Neural cell (in vitro differentiated cells): Measurements from ENCODE around the gene TSHR. TPM values are rescaled to one million over a fixed set of nuclear protein-coding genes. Genes with fewer than 3 reads are reported as not detected.

Source experiments
- H2AFZ ChIP-seq: fragments of 200-600, 300-800 bp; sonication (generic), shearing (Covaris generic); 2 replicates; pipeline ENCODE4 v1.6.0; 2014; ENCODE audit warnings: low read depth, mild to moderate bottlenecking, antibody characterized with exemption, low read length, moderate library complexity
- H3F3A ChIP-seq: fragments of 200-600 bp; shearing (Covaris generic); 2 replicates; pipeline ENCODE4 v1.6.1; 2016; ENCODE audit warnings: mild to moderate bottlenecking, moderate library complexity, mixed read lengths, antibody characterized with exemption, low read length; ENCODE audit not compliant: insufficient read depth, poor library complexity, severe bottlenecking
- H3K27ac ChIP-seq: fragments of 200-600, 300-800 bp; sonication (generic), shearing (Covaris generic); 2 replicates; pipeline ENCODE4 v1.5.1; 2014; ENCODE audit warnings: mild to moderate bottlenecking, low read length, moderate library complexity
- H3K27me3 ChIP-seq: fragments of 300-800, 200-600 bp; sonication (generic), shearing (Covaris generic); 2 replicates; pipeline ENCODE4 v1.6.0; 2014; ENCODE audit warnings: mild to moderate bottlenecking, low read depth, low read length, moderate library complexity; ENCODE audit not compliant: insufficient read depth
- H3K36me3 ChIP-seq: fragments of 300-800, 200-600 bp; sonication (generic), shearing (Covaris generic); 2 replicates; pipeline ENCODE4 v1.5.1; 2014; ENCODE audit warnings: mild to moderate bottlenecking, antibody characterized with exemption, low read length, moderate library complexity; ENCODE audit not compliant: insufficient read depth
- H3K4me2 ChIP-seq: fragments of 300-800, 200-600 bp; sonication (generic), shearing (Covaris generic); 2 replicates; pipeline ENCODE4 v1.6.0; 2014; ENCODE audit warnings: mild to moderate bottlenecking, low read length
- H3K4me3 ChIP-seq: fragments of 300-800, 200-600 bp; sonication (generic), shearing (Covaris generic); 2 replicates; pipeline ENCODE4 v1.5.1; 2014; ENCODE audit warnings: mild to moderate bottlenecking, low read length, moderate library complexity
- H3K79me2 ChIP-seq: fragments of 200-600 bp; shearing (Covaris generic); replicated peaks from 2 replicates; pipeline ENCODE4 v1.6.0; 2014; ENCODE audit warnings: mild to moderate bottlenecking, low read length, moderate library complexity; ENCODE audit not compliant: insufficient read depth
- H3K9ac ChIP-seq: fragments of 300-800, 200-600 bp; sonication (generic), shearing (Covaris generic); 2 replicates; pipeline ENCODE4 v1.6.1; 2016; ENCODE audit warnings: mild to moderate bottlenecking, low read length, mixed read lengths
- H3K9me2 ChIP-seq: fragments of 200-600 bp; shearing (Covaris generic); 2 replicates; pipeline ENCODE4 v1.6.1; 2016; ENCODE audit warnings: mild to moderate bottlenecking, low read length, mixed read lengths; ENCODE audit not compliant: insufficient read depth
- H3K9me3 ChIP-seq: fragments of 200-600, 300-800 bp; sonication (generic), shearing (Covaris generic); 2 replicates; pipeline ENCODE4 v1.6.1; 2016; ENCODE audit warnings: mild to moderate bottlenecking, mixed run types, low read length, moderate library complexity, mixed read lengths
- H4K20me1 ChIP-seq: fragments of 200-600 bp; shearing (Covaris generic); 2 replicates; pipeline ENCODE4 v1.6.1; 2016; ENCODE audit warnings: mild to moderate bottlenecking, mixed run types; ENCODE audit not compliant: insufficient read depth
- EP300 ChIP-seq: fragments of 450-650 bp; conservative IDR thresholded peaks from 2 replicates; pipeline ENCODE4 v1.6.1; 2014; ENCODE audit warnings: antibody characterized with exemption, mild to moderate bottlenecking, moderate library complexity; ENCODE audit not compliant: poor library complexity, severe bottlenecking
- EZH2 ChIP-seq: fragments of 200-600, 300-800 bp; shearing (Covaris generic), sonication (generic); IDR thresholded peaks from 2 replicates; pipeline ENCODE4 v1.6.1; 2014; ENCODE audit warnings: antibody characterized with exemption, low read length, borderline replicate concordance, mild to moderate bottlenecking; ENCODE audit not compliant: insufficient read depth, poor library complexity, severe bottlenecking
- MXI1 ChIP-seq: fragments of 450-650 bp; conservative IDR thresholded peaks from 2 replicates; pipeline ENCODE4 v1.6.1; 2014; ENCODE audit warnings: antibody characterized with exemption, mild to moderate bottlenecking; ENCODE audit not compliant: poor library complexity, severe bottlenecking
- POLR2AphosphoS5 ChIP-seq: IDR thresholded peaks from 2 replicates; pipeline ENCODE4 v1.6.1; 2012
- RAD21 ChIP-seq: fragments of 450-650 bp; conservative IDR thresholded peaks from 2 replicates; pipeline ENCODE4 v1.6.1; 2014; ENCODE audit warnings: antibody characterized with exemption, mild to moderate bottlenecking, moderate library complexity
- SMC3 ChIP-seq: fragments of 450-650 bp; conservative IDR thresholded peaks from 2 replicates; pipeline ENCODE4 v1.6.1; 2014; ENCODE audit warnings: antibody characterized with exemption, mild to moderate bottlenecking, moderate library complexity; ENCODE audit not compliant: poor library complexity
- TAF1 ChIP-seq: IDR thresholded peaks from 2 replicates; pipeline ENCODE4 v1.6.1; 2012; ENCODE audit warnings: low read depth
- polyA plus RNA-seq: library from polyadenylated mRNA; depleted of rRNA; stranded (reverse); fragments of >200 nt; gene quantifications from 2 replicates; pipeline ENCODE4 v1.2.3, GENCODE V29; 2014
- TF ChIP-seq, protein P1 (sequence below): IDR thresholded peaks from 2 replicates; pipeline ENCODE4 v1.6.1; 2012; ENCODE audit warnings: borderline replicate concordance
- TF ChIP-seq, protein P2 (sequence below): fragments of 450-650 bp; IDR thresholded peaks from 2 replicates; pipeline ENCODE4 v1.5.1; 2014; ENCODE audit warnings: antibody characterized with exemption, mild to moderate bottlenecking, moderate library complexity; ENCODE audit not compliant: poor library complexity, severe bottlenecking

Gene TSHR
- polyA plus RNA-seq, 1 donor from 2014 or later = not detected

DNA sequence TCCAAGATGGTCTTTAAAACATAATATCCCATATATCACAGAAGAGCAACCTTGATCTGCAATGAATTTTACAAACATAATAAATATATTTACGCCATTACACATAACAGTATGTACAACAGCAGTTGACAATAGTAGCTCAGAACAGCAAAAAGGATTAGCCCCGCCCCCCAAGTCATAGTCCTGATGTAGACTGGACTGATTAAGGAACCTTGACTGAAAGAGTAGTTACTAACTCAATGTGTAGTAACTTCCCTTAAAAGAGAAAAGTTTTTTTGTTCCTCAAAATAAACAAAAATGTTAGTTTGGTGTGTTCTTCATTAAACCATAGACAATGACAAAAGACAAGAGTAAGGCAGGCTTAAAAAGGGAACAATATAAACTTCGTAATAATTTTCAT lies 220.8 kb downstream of the TSHR start:
- Histone ChIP-seq H3K9me2 (no peaks in the 10 kb centered on the region), H3F3A (no peaks in the 10 kb centered on the region), H3K4me3 (no peak overlapping the region), H3K27ac (no peak overlapping the region), H2AFZ (no peak overlapping the region), H3K79me2 (no peaks in the 10 kb centered on the region), H3K9me3 (no peaks in the 10 kb centered on the region), H3K36me3 (no peaks in the 10 kb centered on the region), H3K9ac (no peak overlapping the region), H3K4me2 (no peak overlapping the region), H4K20me1 (no peaks in the 10 kb centered on the region), H3K27me3 (no peaks in the 10 kb centered on the region)
- no peak for TF ChIP-seq MXI1
- TF ChIP-seq, protein P1, sequence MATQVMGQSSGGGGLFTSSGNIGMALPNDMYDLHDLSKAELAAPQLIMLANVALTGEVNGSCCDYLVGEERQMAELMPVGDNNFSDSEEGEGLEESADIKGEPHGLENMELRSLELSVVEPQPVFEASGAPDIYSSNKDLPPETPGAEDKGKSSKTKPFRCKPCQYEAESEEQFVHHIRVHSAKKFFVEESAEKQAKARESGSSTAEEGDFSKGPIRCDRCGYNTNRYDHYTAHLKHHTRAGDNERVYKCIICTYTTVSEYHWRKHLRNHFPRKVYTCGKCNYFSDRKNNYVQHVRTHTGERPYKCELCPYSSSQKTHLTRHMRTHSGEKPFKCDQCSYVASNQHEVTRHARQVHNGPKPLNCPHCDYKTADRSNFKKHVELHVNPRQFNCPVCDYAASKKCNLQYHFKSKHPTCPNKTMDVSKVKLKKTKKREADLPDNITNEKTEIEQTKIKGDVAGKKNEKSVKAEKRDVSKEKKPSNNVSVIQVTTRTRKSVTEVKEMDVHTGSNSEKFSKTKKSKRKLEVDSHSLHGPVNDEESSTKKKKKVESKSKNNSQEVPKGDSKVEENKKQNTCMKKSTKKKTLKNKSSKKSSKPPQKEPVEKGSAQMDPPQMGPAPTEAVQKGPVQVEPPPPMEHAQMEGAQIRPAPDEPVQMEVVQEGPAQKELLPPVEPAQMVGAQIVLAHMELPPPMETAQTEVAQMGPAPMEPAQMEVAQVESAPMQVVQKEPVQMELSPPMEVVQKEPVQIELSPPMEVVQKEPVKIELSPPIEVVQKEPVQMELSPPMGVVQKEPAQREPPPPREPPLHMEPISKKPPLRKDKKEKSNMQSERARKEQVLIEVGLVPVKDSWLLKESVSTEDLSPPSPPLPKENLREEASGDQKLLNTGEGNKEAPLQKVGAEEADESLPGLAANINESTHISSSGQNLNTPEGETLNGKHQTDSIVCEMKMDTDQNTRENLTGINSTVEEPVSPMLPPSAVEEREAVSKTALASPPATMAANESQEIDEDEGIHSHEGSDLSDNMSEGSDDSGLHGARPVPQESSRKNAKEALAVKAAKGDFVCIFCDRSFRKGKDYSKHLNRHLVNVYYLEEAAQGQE = no peak
- no peak for TF ChIP-seq POLR2AphosphoS5
- no peak for TF ChIP-seq TAF1
- no peak for TF ChIP-seq RAD21
- TF ChIP-seq EZH2 = no peak
- TF ChIP-seq SMC3 = no peak
- TF ChIP-seq, protein P2, sequence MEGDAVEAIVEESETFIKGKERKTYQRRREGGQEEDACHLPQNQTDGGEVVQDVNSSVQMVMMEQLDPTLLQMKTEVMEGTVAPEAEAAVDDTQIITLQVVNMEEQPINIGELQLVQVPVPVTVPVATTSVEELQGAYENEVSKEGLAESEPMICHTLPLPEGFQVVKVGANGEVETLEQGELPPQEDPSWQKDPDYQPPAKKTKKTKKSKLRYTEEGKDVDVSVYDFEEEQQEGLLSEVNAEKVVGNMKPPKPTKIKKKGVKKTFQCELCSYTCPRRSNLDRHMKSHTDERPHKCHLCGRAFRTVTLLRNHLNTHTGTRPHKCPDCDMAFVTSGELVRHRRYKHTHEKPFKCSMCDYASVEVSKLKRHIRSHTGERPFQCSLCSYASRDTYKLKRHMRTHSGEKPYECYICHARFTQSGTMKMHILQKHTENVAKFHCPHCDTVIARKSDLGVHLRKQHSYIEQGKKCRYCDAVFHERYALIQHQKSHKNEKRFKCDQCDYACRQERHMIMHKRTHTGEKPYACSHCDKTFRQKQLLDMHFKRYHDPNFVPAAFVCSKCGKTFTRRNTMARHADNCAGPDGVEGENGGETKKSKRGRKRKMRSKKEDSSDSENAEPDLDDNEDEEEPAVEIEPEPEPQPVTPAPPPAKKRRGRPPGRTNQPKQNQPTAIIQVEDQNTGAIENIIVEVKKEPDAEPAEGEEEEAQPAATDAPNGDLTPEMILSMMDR = no peak
- TF ChIP-seq EP300 = no peak

DNA sequence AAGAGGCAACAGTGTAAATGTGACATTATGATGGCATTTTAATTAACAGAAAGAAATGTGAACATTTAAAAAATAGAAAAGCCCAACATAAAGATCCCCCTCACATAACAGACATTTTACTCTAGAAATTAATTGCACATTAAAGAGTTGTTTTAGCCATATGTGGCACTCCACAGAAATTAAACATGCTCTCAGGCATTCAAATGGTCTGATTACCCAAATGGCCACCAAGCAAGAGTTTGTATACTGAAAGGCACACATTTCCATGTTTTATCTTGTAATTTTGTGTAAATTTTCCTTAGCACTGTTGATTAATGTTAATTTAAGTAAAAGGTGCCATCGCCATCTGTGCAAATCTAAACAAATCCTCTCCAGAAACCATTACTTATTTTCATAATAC lies 221.8 kb downstream of the TSHR start:
- TF ChIP-seq MXI1 = no peak
- no peak for TF ChIP-seq EZH2
- TF ChIP-seq TAF1 = no peak
- no peak for TF ChIP-seq EP300
- TF ChIP-seq, protein P1 = no peak
- no peak for TF ChIP-seq RAD21
- TF ChIP-seq, protein P2 = no peak
- TF ChIP-seq SMC3 = no peak
- no peak for TF ChIP-seq POLR2AphosphoS5
- H3K4me3 ChIP-seq = no peak overlapping the region

More for the DNA sequence above, 221.8 kb downstream of the TSHR start:
- Histone ChIP-seq H3K9ac (no peak overlapping the region), H3K27me3 (no peaks in the 10 kb centered on the region), H2AFZ (no peak overlapping the region), H3K9me3 (no peaks in the 10 kb centered on the region), H3F3A (no peaks in the 10 kb centered on the region), H3K79me2 (no peaks in the 10 kb centered on the region), H3K27ac (no peak overlapping the region), H3K9me2 (no peaks in the 10 kb centered on the region), H4K20me1 (no peaks in the 10 kb centered on the region), H3K36me3 (no peaks in the 10 kb centered on the region), H3K4me2 (no peak overlapping the region)
